ENCODE data around the gene CPNE5. TPM values are rescaled to one million over a fixed set of nuclear protein-coding genes. Genes with fewer than 3 reads are reported as not detected.

CPNE5 gene
- total RNA-seq, 1 donor from 2014 or later, result 24.9 TPM

- no peak overlapping the region for H3K27ac Mint-ChIP-seq (ENCODE audit: unreplicated experiment)
- H3K4me3 Mint-ChIP-seq (ENCODE audit: unreplicated experiment), result no peak overlapping the region
- no peak for DNase-seq (ENCODE audit: low spot score)
- TF ChIP-seq CTCF (IDR thresholded peaks at IDR 0.05; ENCODE audit: unreplicated experiment), result no peak
- peaks cover 5% of the 10 kb centered on the region for H3K27me3 Mint-ChIP-seq (ENCODE audit: unreplicated experiment)
- H3K36me3 Mint-ChIP-seq (ENCODE audit: low read depth, unreplicated experiment), result peaks cover 24% of the 10 kb centered on the region
- H3K4me1 Mint-ChIP-seq (ENCODE audit: unreplicated experiment), result peaks cover 18% of the 10 kb centered on the region
- H3K9me3 Mint-ChIP-seq (ENCODE audit: unreplicated experiment), result no peaks in the 10 kb centered on the region
Observed at GRCh38 chr6:36797055-36797454, 42.2 kb downstream of the CPNE5 start.

- Mint-ChIP-seq H3K4me1 (ENCODE audit: unreplicated experiment) (peaks cover 9% of the 10 kb centered on the region), H3K9me3 (ENCODE audit: unreplicated experiment) (no peaks in the 10 kb centered on the region), H3K36me3 (ENCODE audit: low read depth, unreplicated experiment) (peaks cover 16% of the 10 kb centered on the region), H3K27me3 (ENCODE audit: unreplicated experiment) (peaks cover 6% of the 10 kb centered on the region), H3K4me3 (ENCODE audit: unreplicated experiment) (no peak overlapping the region), H3K27ac (ENCODE audit: unreplicated experiment) (no peak overlapping the region)
- no peak for TF ChIP-seq CTCF (IDR thresholded peaks at IDR 0.05; ENCODE audit: unreplicated experiment)
- DNase-seq (ENCODE audit: low spot score), result no peak
Observed at GRCh38 chr6:36794713-36795065, 44.6 kb downstream of the CPNE5 start.

- DNase-seq (ENCODE audit: low spot score), result no peak
- Mint-ChIP-seq H3K4me1 (ENCODE audit: unreplicated experiment) (peaks cover 7% of the 10 kb centered on the region), H3K9me3 (ENCODE audit: unreplicated experiment) (no peaks in the 10 kb centered on the region), H3K36me3 (ENCODE audit: low read depth, unreplicated experiment) (peaks cover 10% of the 10 kb centered on the region), H3K27ac (ENCODE audit: unreplicated experiment) (no peak overlapping the region), H3K4me3 (ENCODE audit: unreplicated experiment) (no peak overlapping the region), H3K27me3 (ENCODE audit: unreplicated experiment) (peaks cover 6% of the 10 kb centered on the region)
- no peak for TF ChIP-seq CTCF (IDR thresholded peaks at IDR 0.05; ENCODE audit: unreplicated experiment)
Observed at GRCh38 chr6:36793913-36794712, 45.1 kb downstream of the CPNE5 start.

- no peak overlapping the region for H3K27ac Mint-ChIP-seq (ENCODE audit: unreplicated experiment)
- no peaks in the 10 kb centered on the region for H3K9me3 Mint-ChIP-seq (ENCODE audit: unreplicated experiment)
- no peak for DNase-seq (ENCODE audit: low spot score)
- H3K4me1 Mint-ChIP-seq (ENCODE audit: unreplicated experiment), result peaks cover 8% of the 10 kb centered on the region
- H3K27me3 Mint-ChIP-seq (ENCODE audit: unreplicated experiment), result peaks cover 6% of the 10 kb centered on the region
- no peak overlapping the region for H3K4me3 Mint-ChIP-seq (ENCODE audit: unreplicated experiment)
- peaks cover 3% of the 10 kb centered on the region for H3K36me3 Mint-ChIP-seq (ENCODE audit: low read depth, unreplicated experiment)
- no peak for TF ChIP-seq CTCF (IDR thresholded peaks at IDR 0.05; ENCODE audit: unreplicated experiment)
Observed at GRCh38 chr6:36793296-36793912, 45.8 kb downstream of the CPNE5 start.

GRCh38 chr6:36791521-36792135 lies 47.6 kb downstream of the CPNE5 start:
- Mint-ChIP-seq H3K9me3 (ENCODE audit: unreplicated experiment) (no peaks in the 10 kb centered on the region), H3K27me3 (ENCODE audit: unreplicated experiment) (peaks cover 6% of the 10 kb centered on the region), H3K4me1 (ENCODE audit: unreplicated experiment) (peaks cover 8% of the 10 kb centered on the region), H3K36me3 (ENCODE audit: low read depth, unreplicated experiment) (no peaks in the 10 kb centered on the region), H3K27ac (ENCODE audit: unreplicated experiment) (no peak overlapping the region), H3K4me3 (ENCODE audit: unreplicated experiment) (no peak overlapping the region)
- TF ChIP-seq CTCF (IDR thresholded peaks at IDR 0.05; ENCODE audit: unreplicated experiment), result no peak
- no peak for DNase-seq (ENCODE audit: low spot score)
